SK-N-MC (cell line): ENCODE measurements around the gene SH3BP5.

Experiments used
- EZH2 ChIP-seq: fragments of 200-600 bp; sonication (generic); IDR thresholded peaks from one replicate; pipeline ENCODE4 v1.6.1; 2017; ENCODE audit warnings: antibody characterized with exemption
- FOXP2 ChIP-seq: optimal IDR thresholded peaks from 2 replicates; pipeline ENCODE3; 2011; ENCODE audit warnings: mild to moderate bottlenecking, moderate library complexity; ENCODE audit not compliant: insufficient read depth; ENCODE audit errors: extremely low read length, control extremely low read depth
- POLR2AphosphoS5 ChIP-seq: IDR thresholded peaks from 2 replicates; pipeline ENCODE4 v1.6.1; 2012; ENCODE audit warnings: mild to moderate bottlenecking, low read depth, low read length, borderline replicate concordance

- TF ChIP-seq EZH2 (no peak), POLR2AphosphoS5 (no peak), FOXP2 (no peak)
These were observed 18.9 kb downstream of the SH3BP5 start for GRCh38 chr3:15313461-15313860.
